CD14-positive monocyte (primary cell): ENCODE data around the gene LIFR. TPM values are rescaled to one million over a fixed set of nuclear protein-coding genes. Genes with fewer than 3 reads are reported as not detected.
"Not testable (repeated sequence)": the region's sequence is repeated elsewhere in the genome, so short reads cannot be mapped to it uniquely, and the experiment has no call there.

Experiments
- DNase-seq, 3 donors: peaks; one replicate each; pipeline ENCODE4 v3.0.0-alpha.2; 2011 to 2022
- H2AFZ ChIP-seq: 2 replicates; pipeline ENCODE4 v1.6.0; 2012; ENCODE audit warnings: mild to moderate bottlenecking, low read depth, low read length, inconsistent platforms; ENCODE audit not compliant: insufficient read depth, poor library complexity, severe bottlenecking
- H3K27ac ChIP-seq, 2 donors: 1 replicate in 1 of 2; 2 replicates in 1 of 2; pipeline ENCODE4 v1.5.1; 2012 to 2013; ENCODE audit warnings: low read length in 2 of 2, control low read depth in 1 of 2, inconsistent platforms in 1 of 2, low read depth in 1 of 2, mild to moderate bottlenecking in 1 of 2
- H3K27me3 ChIP-seq, 2 donors: one replicate each; pipeline versions ENCODE4 v1.6.0 to v1.6.1; 2011 to 2013; ENCODE audit warnings: low read length in 2 of 2; ENCODE audit not compliant: control insufficient read depth in 2 of 2, insufficient read depth in 2 of 2
- H3K36me3 ChIP-seq, 2 donors: replicated peaks in 1 of 2; 1 replicate in 1 of 2; 2 replicates in 1 of 2; pipeline versions ENCODE4 v1.5.1 to v1.6.1; 2012 to 2013; ENCODE audit warnings: low read length in 2 of 2, control low read depth in 1 of 2, inconsistent platforms in 1 of 2, mild to moderate bottlenecking in 1 of 2; ENCODE audit not compliant: insufficient read depth in 2 of 2, control insufficient read depth in 1 of 2
- H3K4me1 ChIP-seq, 2 donors: 1 replicate in 1 of 2; 2 replicates in 1 of 2; pipeline versions ENCODE4 v1.5.1 to v1.6.1; 2012 to 2013; ENCODE audit warnings: low read length in 2 of 2, control low read depth in 1 of 2, inconsistent platforms in 1 of 2, mild to moderate bottlenecking in 1 of 2, moderate library complexity in 1 of 2; ENCODE audit not compliant: insufficient read depth in 2 of 2, control insufficient read depth in 1 of 2
- H3K4me2 ChIP-seq: replicated peaks from 2 replicates; pipeline ENCODE3; 2012; ENCODE audit warnings: low read length, moderate library complexity, mild to moderate bottlenecking; ENCODE audit not compliant: poor library complexity, severe bottlenecking; ENCODE audit errors: extremely low read depth
- H3K4me3 ChIP-seq, 3 experiments: fragments of 200-600 bp in 1 of 3; sonication (generic) in 1 of 3; replicated peaks in 1 of 3; 1 replicate in 2 of 3; 2 replicates in 1 of 3; pipeline ENCODE4 v1.5.1; 2011 to 2013; ENCODE audit warnings: low read length in 3 of 3, mild to moderate bottlenecking in 3 of 3, control low read depth in 2 of 3, low read depth in 2 of 3, inconsistent platforms in 1 of 3, moderate library complexity in 1 of 3
- H3K79me2 ChIP-seq: 2 replicates; pipeline ENCODE4 v1.6.0; 2012; ENCODE audit warnings: mild to moderate bottlenecking, control low read depth, inconsistent platforms, low read length, moderate library complexity; ENCODE audit not compliant: insufficient read depth
- H3K9ac ChIP-seq: 2 replicates; pipeline ENCODE4 v1.6.0; 2017; ENCODE audit warnings: low read length, mild to moderate bottlenecking; ENCODE audit not compliant: insufficient read depth, poor library complexity, severe bottlenecking
- H3K9me3 ChIP-seq, 2 donors: replicated peaks in 1 of 2; 1 replicate in 1 of 2; 2 replicates in 1 of 2; pipeline versions ENCODE4 v1.5.1 to v1.6.1; 2012 to 2013; ENCODE audit warnings: low read length in 2 of 2, control low read depth in 1 of 2; ENCODE audit not compliant: control insufficient read depth in 1 of 2, insufficient read depth in 1 of 2
- H4K20me1 ChIP-seq: 2 replicates; pipeline ENCODE4 v1.6.0; 2012; ENCODE audit warnings: mild to moderate bottlenecking, low read length, control low read depth, moderate library complexity; ENCODE audit not compliant: insufficient read depth
- H3K27ac Mint-ChIP-seq, 7 donors: one replicate each; pipeline ENCODE4 v1.8.0; 2020; ENCODE audit warnings: mild to moderate bottlenecking in 7 of 7, mixed read lengths in 7 of 7, moderate library complexity in 6 of 7, inconsistent platforms in 2 of 7
- H3K27me3 Mint-ChIP-seq, 3 donors: one replicate each; pipeline ENCODE4 v1.8.0; 2021 to 2022; ENCODE audit warnings: low read depth in 3 of 3, mild to moderate bottlenecking in 3 of 3, mixed read lengths in 3 of 3, moderate library complexity in 3 of 3, inconsistent platforms in 1 of 3
- H3K36me3 Mint-ChIP-seq, 2 donors: one replicate each; pipeline ENCODE4 v1.8.0; 2020; ENCODE audit warnings: mixed read lengths in 2 of 2, inconsistent platforms in 1 of 2, mild to moderate bottlenecking in 1 of 2
- H3K4me1 Mint-ChIP-seq: one replicate; pipeline ENCODE4 v1.8.0; 2020; ENCODE audit warnings: mild to moderate bottlenecking, mixed read lengths
- H3K4me3 Mint-ChIP-seq, 2 donors: one replicate each; pipeline ENCODE4 v1.8.0; 2020; ENCODE audit warnings: mild to moderate bottlenecking in 2 of 2, mixed read lengths in 2 of 2, moderate library complexity in 1 of 2
- H3K9me3 Mint-ChIP-seq, 7 donors: one replicate each; pipeline ENCODE4 v1.8.0; 2020 to 2022; ENCODE audit warnings: mixed read lengths in 7 of 7, mild to moderate bottlenecking in 6 of 7, moderate library complexity in 6 of 7, inconsistent platforms in 2 of 7
- WGBS: methylation state at CpG from one replicate; pipeline ENCODE4 v1.1.5; 2013; ENCODE audit warnings: missing lambda C conversion rate; ENCODE audit not compliant: insufficient coverage; 5-methylcytosine and 5-hydroxymethylcytosine counted together
- intact Hi-C, 2 donors: fragments of 100-400 bp; cut with micrococcal nuclease; formaldehyde crosslinking; loops; one replicate each; pipeline versions ENCODE4 v1.15.0 to v1.15.1; 2023
- polyA plus RNA-seq, 3 donors: library from polyadenylated mRNA; depleted of rRNA in 1 of 3; unstranded in 2 of 3; stranded (reverse) in 1 of 3; fragments of 300-500 nt in 2 of 3; fragments of >200 nt in 1 of 3; fragmentation: Illumina TruSeq in 2 of 3; gene quantifications; 1 replicate in 2 of 3; 2 replicates in 1 of 3; pipeline ENCODE4 v1.2.3, GENCODE V29; 2012 to 2021
- TF ChIP-seq, protein P1 (sequence below): fragments of 200-600 bp; IDR thresholded peaks from one replicate; pipeline ENCODE4 v1.8.0; 2022; ENCODE audit warnings: antibody characterized with exemption, mild to moderate bottlenecking

Gene LIFR
- polyA plus RNA-seq, 3 donors: not detected

DNA sequence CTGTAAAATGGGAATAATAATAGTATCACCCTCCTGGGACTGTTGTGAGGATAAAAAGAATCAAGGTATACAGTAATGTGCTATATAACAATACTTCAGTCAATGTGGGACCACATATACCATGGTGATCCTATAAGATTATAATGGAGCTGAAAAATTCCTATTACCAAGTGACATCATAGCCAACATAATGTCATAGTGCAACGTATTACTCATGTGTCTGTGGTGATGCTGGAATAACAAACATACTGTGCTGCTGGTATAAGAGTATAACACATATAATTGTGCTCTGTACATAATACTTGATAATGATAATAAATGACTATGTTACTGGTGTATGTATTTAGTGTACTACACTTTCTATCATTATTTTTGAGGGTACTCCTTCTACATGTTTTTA, 38.1 kb downstream of the LIFR start:
- Histone ChIP-seq H3K9me3 (no peaks in the 10 kb centered on the region), H3K4me2 (no peak overlapping the region), H4K20me1 (no peaks in the 10 kb centered on the region), H2AFZ (no peak overlapping the region), H3K79me2 (no peaks in the 10 kb centered on the region), H3K27ac (no peak overlapping the region), H3K4me3 (no peak overlapping the region), H3K9ac (no peak overlapping the region), H3K4me1 (no peaks in the 10 kb centered on the region), H3K36me3 (no peaks in the 10 kb centered on the region), H3K27me3 (peaks cover 0 to 12% of the 10 kb centered on the region in 2 donors)
- intact Hi-C loops: no loop called here
- no peaks in the 10 kb centered on the region for H3K36me3 Mint-ChIP-seq
- TF ChIP-seq, protein P1, sequence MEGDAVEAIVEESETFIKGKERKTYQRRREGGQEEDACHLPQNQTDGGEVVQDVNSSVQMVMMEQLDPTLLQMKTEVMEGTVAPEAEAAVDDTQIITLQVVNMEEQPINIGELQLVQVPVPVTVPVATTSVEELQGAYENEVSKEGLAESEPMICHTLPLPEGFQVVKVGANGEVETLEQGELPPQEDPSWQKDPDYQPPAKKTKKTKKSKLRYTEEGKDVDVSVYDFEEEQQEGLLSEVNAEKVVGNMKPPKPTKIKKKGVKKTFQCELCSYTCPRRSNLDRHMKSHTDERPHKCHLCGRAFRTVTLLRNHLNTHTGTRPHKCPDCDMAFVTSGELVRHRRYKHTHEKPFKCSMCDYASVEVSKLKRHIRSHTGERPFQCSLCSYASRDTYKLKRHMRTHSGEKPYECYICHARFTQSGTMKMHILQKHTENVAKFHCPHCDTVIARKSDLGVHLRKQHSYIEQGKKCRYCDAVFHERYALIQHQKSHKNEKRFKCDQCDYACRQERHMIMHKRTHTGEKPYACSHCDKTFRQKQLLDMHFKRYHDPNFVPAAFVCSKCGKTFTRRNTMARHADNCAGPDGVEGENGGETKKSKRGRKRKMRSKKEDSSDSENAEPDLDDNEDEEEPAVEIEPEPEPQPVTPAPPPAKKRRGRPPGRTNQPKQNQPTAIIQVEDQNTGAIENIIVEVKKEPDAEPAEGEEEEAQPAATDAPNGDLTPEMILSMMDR: no peak
- H3K9me3 Mint-ChIP-seq: peaks cover 0 to 9% (median 2%) of the 10 kb centered on the region in 7 donors
- no peak for DNase-seq
- H3K27me3 Mint-ChIP-seq: peaks cover 10 to 32% (median 29%) of the 10 kb centered on the region in 3 donors
- no peak overlapping the region for H3K27ac Mint-ChIP-seq
- WGBS: no CpG with 5 or more reads among the region's 1 CpG
- H3K4me1 Mint-ChIP-seq: no peaks in the 10 kb centered on the region
- H3K4me3 Mint-ChIP-seq: no peak overlapping the region

DNA sequence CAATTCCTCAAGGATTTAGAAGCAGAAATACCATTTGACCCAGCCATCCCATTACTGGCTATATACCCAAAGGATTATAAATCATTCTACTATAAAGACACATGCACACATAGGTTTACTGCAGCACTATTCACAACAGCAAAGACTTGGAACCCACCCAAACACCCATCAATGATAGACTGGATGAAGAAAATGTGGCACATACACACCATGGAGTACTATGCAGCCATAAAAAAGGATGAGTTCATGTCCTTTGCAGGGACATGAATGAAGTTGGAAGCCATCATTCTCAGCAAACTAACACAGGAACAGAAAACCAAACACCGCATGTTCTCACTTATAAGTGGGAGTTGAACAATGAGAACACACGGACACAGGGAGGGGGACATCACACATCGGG, 39.8 kb downstream of the LIFR start:
- intact Hi-C loops, H3K4me1 Mint-ChIP-seq, H3K27ac ChIP-seq, H3K9me3 ChIP-seq, H3K9ac ChIP-seq, H3K9me3 Mint-ChIP-seq, H3K4me2 ChIP-seq, H4K20me1 ChIP-seq, H3K4me3 ChIP-seq, H3K4me3 Mint-ChIP-seq, H3K79me2 ChIP-seq, DNase-seq, H3K4me1 ChIP-seq, H3K36me3 Mint-ChIP-seq, H3K36me3 ChIP-seq, H2AFZ ChIP-seq: not testable (repeated sequence)
- H3K27me3 ChIP-seq: peaks cover 6 to 21% of the 10 kb centered on the region in 2 donors
- H3K27ac Mint-ChIP-seq: peak overlapping the region in 1 of 7 donors; percentile 71
- H3K27me3 Mint-ChIP-seq: peaks cover 15 to 28% (median 27%) of the 10 kb centered on the region in 3 donors
- WGBS: no CpG with 5 or more reads among the region's 3 CpGs
